GM12801 (cell line): ENCODE results near the gene LAGE3.

Experiments
- CTCF ChIP-seq: IDR thresholded peaks from one replicate; pipeline ENCODE4 v1.5.1; 2011; ENCODE audit warnings: control low read depth; ENCODE audit not compliant: insufficient read length; ENCODE audit errors: extremely low read depth

The LAGE3 gene

GRCh38 chrX:154470434-154470833, 8.6 kb downstream of the LAGE3 start:
- no peak for TF ChIP-seq CTCF

DNA sequence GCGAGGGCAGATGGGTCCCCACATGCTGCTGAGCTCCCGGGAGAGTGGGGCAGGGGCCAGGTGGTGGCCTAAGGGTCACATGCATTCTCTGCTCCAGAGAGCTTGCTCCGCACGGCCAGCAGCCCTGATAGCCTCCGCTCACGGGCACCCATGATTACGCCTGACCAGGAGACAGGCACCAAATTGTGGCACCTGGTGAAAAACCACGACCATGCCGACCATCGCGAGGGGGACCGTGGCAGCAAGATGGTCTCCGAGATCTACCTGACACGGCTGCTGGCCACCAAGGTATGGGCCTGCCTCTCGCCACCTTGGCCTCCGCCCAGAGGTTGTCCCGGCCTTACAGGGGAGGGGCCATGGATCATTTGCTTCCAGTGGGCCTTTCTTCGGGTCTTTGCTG, 9.2 kb downstream of the LAGE3 start:
- TF ChIP-seq CTCF = no peak

DNA sequence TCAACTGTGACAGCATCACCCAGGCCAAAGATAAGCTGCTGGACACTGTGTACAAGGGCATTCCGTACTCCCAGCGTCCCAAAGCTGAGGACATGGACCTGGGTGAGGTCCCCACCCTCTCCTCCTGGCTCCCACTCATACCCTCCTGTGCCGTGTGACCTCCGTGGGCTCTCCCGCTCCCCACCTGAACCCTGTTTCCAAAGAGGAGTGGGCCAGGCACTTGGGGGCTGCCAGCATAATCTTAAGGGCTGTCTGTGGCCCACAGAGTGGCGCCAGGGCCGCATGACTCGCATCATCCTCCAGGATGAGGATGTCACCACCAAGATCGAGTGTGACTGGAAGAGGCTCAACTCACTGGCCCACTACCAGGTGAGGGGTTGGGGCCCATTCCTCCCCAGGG, 10.0 kb downstream of the LAGE3 start:
- no peak for TF ChIP-seq CTCF

DNA sequence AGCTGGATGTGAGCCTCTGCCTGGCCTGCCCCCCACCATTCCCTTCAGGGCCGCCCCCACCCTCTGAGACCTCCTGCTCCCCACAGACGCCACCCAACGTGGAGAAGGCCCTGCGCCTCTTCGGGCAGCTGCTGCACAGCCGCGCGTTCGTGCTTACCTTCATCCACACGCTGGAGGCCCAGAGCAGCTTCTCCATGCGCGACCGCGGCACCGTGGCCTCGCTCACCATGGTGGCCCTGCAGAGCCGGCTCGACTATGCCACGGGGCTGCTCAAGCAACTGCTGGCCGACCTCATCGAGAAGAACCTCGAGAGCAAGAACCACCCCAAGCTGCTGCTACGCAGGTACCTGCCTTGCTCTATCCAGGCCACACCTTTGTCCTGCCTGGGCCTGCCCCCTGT, 10.9 kb downstream of the LAGE3 start:
- no peak for TF ChIP-seq CTCF

DNA sequence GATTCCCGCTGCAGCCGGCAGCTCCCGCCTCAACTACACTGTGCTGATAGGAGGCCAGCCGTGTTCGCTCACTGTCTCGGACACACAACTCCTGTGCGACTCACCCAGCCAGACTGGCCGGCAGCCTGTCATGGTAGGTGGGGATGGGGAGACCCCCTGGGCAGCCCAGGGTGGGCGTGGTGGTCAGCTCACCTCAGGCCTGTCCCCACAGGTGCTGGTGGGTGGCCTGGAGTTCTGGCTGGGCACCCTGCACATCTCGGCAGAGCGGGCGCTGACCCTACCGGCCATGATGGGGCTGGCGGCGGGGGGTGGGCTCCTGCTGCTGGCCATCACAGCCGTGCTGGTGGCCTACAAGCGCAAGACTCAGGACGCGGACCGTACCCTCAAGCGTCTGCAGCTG, 11.5 kb downstream of the LAGE3 start:
- no peak for TF ChIP-seq CTCF

DNA sequence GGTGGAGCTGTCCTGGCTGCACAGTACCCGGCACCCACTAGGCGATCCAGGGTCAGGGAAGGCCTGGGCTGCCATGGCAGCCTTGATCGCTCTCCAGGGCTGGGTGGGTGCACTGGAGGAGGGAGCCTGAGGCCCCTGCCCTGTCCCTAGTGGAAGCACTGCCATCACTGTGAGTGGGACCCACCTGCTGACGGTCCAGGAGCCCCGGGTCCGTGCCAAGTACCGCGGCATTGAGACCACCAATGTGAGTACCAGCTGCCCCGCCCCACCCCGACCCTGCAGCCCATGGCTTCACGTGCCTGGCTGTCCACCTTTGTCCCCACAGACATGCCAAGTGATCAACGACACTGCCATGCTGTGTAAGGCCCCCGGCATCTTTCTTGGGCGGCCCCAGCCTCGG, 12.2 kb downstream of the LAGE3 start:
- no peak for TF ChIP-seq CTCF

DNA sequence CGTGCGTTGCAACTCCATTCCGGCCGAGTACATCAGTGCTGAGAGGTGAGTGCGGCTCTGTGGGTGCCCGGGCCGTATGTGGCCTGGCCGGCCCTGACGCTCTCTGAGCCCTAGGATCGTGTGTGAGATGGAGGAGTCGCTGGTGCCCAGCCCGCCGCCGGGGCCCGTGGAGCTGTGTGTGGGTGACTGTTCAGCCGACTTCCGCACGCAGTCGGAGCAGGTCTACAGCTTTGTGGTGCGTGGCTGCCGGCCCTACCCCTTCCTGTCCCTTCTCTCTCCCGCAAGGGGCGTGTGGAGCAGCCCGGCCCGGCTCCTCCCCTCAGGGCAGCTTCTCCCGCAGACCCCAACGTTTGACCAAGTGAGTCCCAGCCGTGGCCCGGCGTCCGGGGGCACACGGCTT, 13.0 kb downstream of the LAGE3 start:
- TF ChIP-seq CTCF = no peak

DNA sequence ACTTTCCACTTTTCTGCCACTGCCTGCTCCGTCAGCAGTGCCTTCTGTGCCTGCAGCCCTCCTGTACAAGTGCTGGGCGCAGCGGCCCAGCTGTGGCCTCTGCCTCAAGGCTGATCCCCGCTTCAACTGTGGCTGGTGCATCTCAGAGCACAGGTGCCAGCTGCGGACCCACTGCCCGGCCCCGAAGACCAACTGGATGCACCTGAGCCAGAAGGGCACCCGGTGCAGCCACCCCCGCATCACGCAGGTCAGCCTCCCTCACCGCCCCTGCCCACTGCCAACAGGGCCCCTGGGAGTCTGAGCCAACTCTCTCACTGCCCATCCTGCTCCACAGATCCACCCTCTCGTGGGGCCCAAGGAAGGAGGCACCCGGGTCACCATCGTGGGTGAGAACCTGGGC, 13.5 kb downstream of the LAGE3 start:
- no peak for TF ChIP-seq CTCF
